AG04449 (cell line): ENCODE data around the gene TEX26.

Experiments used
- CTCF ChIA-PET: fragments of 350-600 bp; formaldehyde crosslinking; extraction: SDS; loops from one replicate; lab custom pipeline; 2021; ENCODE audit warnings: antibody characterized with exemption; lab: Yijun Ruan, JAX
- POLR2A ChIA-PET: fragments of 400-600, 350-600 bp; formaldehyde crosslinking; extraction: SDS; loops from one replicate; lab custom pipeline; 2020; ENCODE audit warnings: antibody characterized with exemption, inconsistent platforms; lab: Yijun Ruan, JAX
- DNase-seq: peaks from one replicate; pipeline ENCODE4 v3.0.0-alpha.2; 2010; ENCODE audit warnings: low read depth, low spot score
- H3K4me3 ChIP-seq: 2 replicates; pipeline ENCODE4 v1.5.1; 2011; ENCODE audit warnings: low read depth, mild to moderate bottlenecking, control low read depth, low read length
- CTCF ChIP-seq: IDR thresholded peaks from one replicate; pipeline ENCODE4 v1.5.1; 2011; ENCODE audit warnings: mild to moderate bottlenecking, moderate library complexity, low read length, control low read depth, inconsistent platforms; ENCODE audit not compliant: insufficient read depth; ENCODE audit errors: missing control alignments

Gene TEX26

DNA sequence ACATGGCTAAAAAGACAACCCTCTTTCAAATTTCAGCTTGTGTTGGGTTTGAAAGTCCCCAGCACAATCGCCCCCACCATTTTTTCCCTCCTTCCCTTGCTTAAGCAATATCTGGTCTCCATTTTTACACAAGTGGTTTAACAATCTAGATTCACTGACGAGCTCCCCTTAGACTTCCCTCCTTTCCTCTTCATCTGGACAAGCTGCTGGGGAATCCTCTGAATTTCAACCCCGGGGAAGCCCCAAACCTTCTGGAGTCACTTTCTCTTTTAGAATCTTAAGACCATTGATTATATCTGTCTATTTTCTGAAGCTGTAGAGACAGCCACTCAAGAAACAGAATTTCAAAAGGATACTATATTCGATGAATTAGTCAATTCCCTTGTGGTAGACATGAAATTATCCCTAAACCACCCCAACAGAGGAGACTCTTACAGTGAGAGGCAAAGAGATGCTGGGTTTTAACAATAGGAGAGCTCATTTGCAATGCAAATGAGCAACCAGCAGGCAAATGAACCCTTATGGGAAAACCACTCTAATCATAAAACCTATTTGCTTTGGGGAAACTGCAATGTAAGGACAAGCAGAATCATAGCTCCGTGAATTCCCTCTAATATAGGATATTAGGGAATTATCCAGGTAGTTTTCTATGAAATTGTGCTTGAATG, 78.9 kb downstream of the TEX26 start:
- TF ChIP-seq CTCF = no peak
- ChIA-PET POLR2A (no interaction called here), CTCF (interaction anchor here (0.9 to 2.1 kb wide), 14 partner anchors 9 to 334 kb away, joined by 3 to 8 read pairs (median 4); no protein-coding TSS in a partner anchor)
- DNase-seq = no peak
- no peak overlapping the region for H3K4me3 ChIP-seq

- no peak overlapping the region for H3K4me3 ChIP-seq
- DNase-seq = no peak
- ChIA-PET POLR2A (no interaction called here), CTCF (interaction anchor here (0.6 to 2.1 kb wide), 16 partner anchors 9 to 208 kb away, joined by 3 to 8 read pairs (median 4); no protein-coding TSS in a partner anchor)
- no peak for TF ChIP-seq CTCF
These were observed 79.6 kb downstream of the TEX26 start for GRCh38 chr13:31011901-31012654.

GRCh38 chr13:31012655-31013024, 80.2 kb downstream of the TEX26 start:
- ChIA-PET POLR2A (no interaction called here), CTCF (interaction anchor here (0.6 to 4.0 kb wide), 10 partner anchors 9 to 392 kb away, joined by 3 to 25 read pairs (median 4); no protein-coding TSS in a partner anchor)
- no peak for DNase-seq
- H3K4me3 ChIP-seq = no peak overlapping the region
- peak; percentile 52 for TF ChIP-seq CTCF

DNA sequence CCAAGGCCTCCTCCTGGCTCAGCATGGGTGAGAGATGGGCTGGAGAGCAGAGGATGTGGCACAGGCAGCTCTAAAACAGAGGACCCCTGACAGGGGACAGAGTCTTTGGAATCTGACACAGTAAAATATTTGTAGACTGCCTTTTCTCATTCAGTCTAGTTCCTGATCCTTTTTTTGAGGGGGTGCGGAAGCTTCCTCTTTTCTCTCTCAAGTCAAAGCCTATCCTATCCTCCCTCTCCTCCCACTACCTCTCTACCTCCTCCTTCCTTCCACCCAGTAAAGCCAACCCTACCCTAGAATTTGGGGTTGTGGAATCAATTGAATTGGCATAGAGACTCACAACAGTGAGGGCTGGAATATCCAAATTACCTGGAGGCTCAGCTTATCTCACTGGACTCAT, 82.0 kb downstream of the TEX26 start:
- POLR2A ChIA-PET = no interaction called here
- no peak for DNase-seq
- no peak for TF ChIP-seq CTCF
- no peak overlapping the region for H3K4me3 ChIP-seq
- CTCF ChIA-PET = interaction anchor here (1.2 to 4.0 kb wide), 7 partner anchors 12 to 211 kb away, joined by 3 to 25 read pairs (median 6); no protein-coding TSS in a partner anchor

- POLR2A ChIA-PET = no interaction called here
- CTCF ChIA-PET = interaction anchor here (1.2 to 4.0 kb wide), 6 partner anchors 13 to 212 kb away, joined by 3 to 25 read pairs (median 6); no protein-coding TSS in a partner anchor
- no peak for DNase-seq
- no peak overlapping the region for H3K4me3 ChIP-seq
- no peak for TF ChIP-seq CTCF
These were observed 82.7 kb downstream of the TEX26 start for GRCh38 chr13:31015199-31015598.
